ENCODE data around the gene SLC49A3. TPM values are rescaled to one million over a fixed set of nuclear protein-coding genes. Genes with fewer than 3 reads are reported as not detected.

The SLC49A3 gene
- total and polyA plus RNA-seq, 2 of the 4 experiments (the other 2 are of a cell fraction) = under 0.01 to 0.32 TPM

- in situ Hi-C loops (cut with MboI; ENCODE audit: low sequenced_read_pairs) = no loop called here
- H4K91ac ChIP-seq (ENCODE audit: insufficient read depth, low read depth, low read length) = no peak overlapping the region
- POLR2A ChIA-PET (ENCODE audit: unreplicated experiment) = no interaction called here
- WGBS, 2 experiments (ENCODE audit: extremely low coverage in 2 of 2, insufficient read length in 1 of 2) = 83% methylated on average over 28 of the region's 58 CpGs; no CpG with 5 or more reads in 1 of the 2 experiments
- intact Hi-C loops (cut with micrococcal nuclease) = no loop called here
- peaks cover 4% of the 10 kb centered on the region; the same call in 1 of the 2 replicates for H3K27me3 ChIP-seq (ENCODE audit: control insufficient read depth, insufficient read depth, low read length)
- TF ChIP-seq BHLHE40 (IDR thresholded peaks at IDR 0.05; ENCODE audit: low read depth, low read length) (no peak), FOS (IDR thresholded peaks at IDR 0.05; ENCODE audit: low read depth, low read length) (no peak), RCOR1 (IDR thresholded peaks at IDR 0.05; ENCODE audit: insufficient replicate concordance, low read length) (no peak), SMC3 (IDR thresholded peaks at IDR 0.05; ENCODE audit: low read depth, low read length) (no peak), CHD1 (IDR thresholded peaks at IDR 0.05; ENCODE audit: low read depth, low read length) (no peak)
- H3K9ac ChIP-seq (ENCODE audit: low read depth, low read length) = no peak overlapping the region
- H2BK5ac ChIP-seq (ENCODE audit: low read depth, low read length, poor library complexity, severe bottlenecking) = no peak overlapping the region
- no peak overlapping the region for H4K8ac ChIP-seq (ENCODE audit: low read depth in 2 of 2, low read length in 2 of 2)
- H3K18ac ChIP-seq (ENCODE audit: low read depth, low read length) = no peak overlapping the region
- no peaks in the 10 kb centered on the region for H3K79me1 ChIP-seq (ENCODE audit: low read depth in 1 of 2, low read length in 2 of 2)
- H3K23ac ChIP-seq (ENCODE audit: low read depth, low read length) = no peak overlapping the region
- H2AK5ac ChIP-seq (ENCODE audit: low read depth, low read length) = no peak overlapping the region
- CTCF ChIA-PET = no interaction called here
- no peak overlapping the region for H2AK9ac ChIP-seq (replicated peaks; ENCODE audit: low read depth, low read length, poor library complexity)
- no TSS peak for BruUV-seq (replicated peaks)
- H3K14ac ChIP-seq (replicated peaks; ENCODE audit: low read depth, low read length) = no peak overlapping the region
- H3K56ac ChIP-seq (ENCODE audit: extremely low read depth, insufficient read depth, low read length) = no peak overlapping the region
- no peaks in the 10 kb centered on the region for H3K4me1 ChIP-seq (ENCODE audit: control insufficient read depth, insufficient read depth, low read length)
- DNase-seq (no peak), ATAC-seq (ENCODE audit: low read depth) (no peak)
- no peak overlapping the region for H2AFZ ChIP-seq (replicated peaks; ENCODE audit: low read length, poor library complexity)
- no peak overlapping the region for H3K4me2 ChIP-seq (ENCODE audit: low read depth, low read length)
- no peak overlapping the region for H3K4me3 ChIP-seq (ENCODE audit: insufficient read depth, low read depth, low read length)
- dilution Hi-C loops (cut with HindIII; ENCODE audit: low sequenced_read_pairs, unreplicated experiment) = no loop called here
- no peak overlapping the region for H4K5ac ChIP-seq (ENCODE audit: low read depth, low read length)
- H2BK15ac ChIP-seq (ENCODE audit: low read depth, low read length) = no peak overlapping the region
- H3K36me3 ChIP-seq (ENCODE audit: control insufficient read depth, insufficient read depth, low read length) = no peaks in the 10 kb centered on the region
- H2BK120ac ChIP-seq (ENCODE audit: low read depth, low read length) = no peak overlapping the region
- peaks cover 18% of the 10 kb centered on the region for H3K9me3 ChIP-seq (ENCODE audit: control insufficient read depth, insufficient read depth, low read length)
- no peak overlapping the region for H3K27ac ChIP-seq (ENCODE audit: insufficient read depth, low read length)
- no peaks in the 10 kb centered on the region for H4K20me1 ChIP-seq (ENCODE audit: insufficient read depth, low read length)
- no peak overlapping the region for H3K4ac ChIP-seq (ENCODE audit: low read depth, low read length)
- no peak overlapping the region for H2BK20ac ChIP-seq (ENCODE audit: low read depth, low read length)
- H3K9me1 ChIP-seq (ENCODE audit: insufficient read depth, low read length) = no peaks in the 10 kb centered on the region
These were observed 32.3 kb downstream of the SLC49A3 start for GRCh38 chr4:656436-657337.
